Keratinocyte (primary cell): Measurements from ENCODE around the gene DUSP8.

ENCODE experiments used
- CTCF ChIP-seq, 3 experiments: IDR thresholded peaks in 1 of 3; conservative IDR thresholded peaks in 1 of 3; optimal IDR thresholded peaks in 1 of 3; 2 replicates in 2 of 3; 3 replicates in 1 of 3; pipeline versions ENCODE3 to v1.5.1; 2011; ENCODE audit warnings: low read length in 3 of 3, mild to moderate bottlenecking in 3 of 3, moderate library complexity in 2 of 3, control low read depth in 1 of 3, inconsistent platforms in 1 of 3; ENCODE audit not compliant: insufficient read depth in 2 of 3; ENCODE audit errors: extremely low read depth in 1 of 3
- EZH2 ChIP-seq: IDR thresholded peaks from one replicate; pipeline ENCODE4 v1.6.1; 2012; ENCODE audit warnings: inconsistent platforms, mild to moderate bottlenecking, low read length, moderate library complexity

DNA sequence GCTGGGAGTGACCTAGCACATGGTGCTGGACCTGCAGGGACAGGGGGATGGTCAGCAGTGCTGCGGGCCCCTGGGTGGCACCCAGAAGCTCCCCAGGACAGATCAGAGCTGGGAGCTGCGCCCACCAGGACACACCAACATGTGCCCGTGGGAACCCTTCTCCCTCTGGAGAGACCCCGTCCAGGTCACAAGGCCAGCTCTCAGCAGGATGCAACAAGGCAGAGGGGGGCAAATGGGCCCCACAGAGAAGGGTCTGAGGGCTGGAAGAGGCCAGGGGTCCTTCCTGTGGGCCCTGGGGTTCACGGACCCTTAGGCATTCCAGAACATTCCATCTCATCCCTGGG lies 6.2 kb downstream of the DUSP8 start:
- TF ChIP-seq CTCF (optimal IDR thresholded peaks at IDR 0.05 in 1 of 3, IDR thresholded peaks at IDR 0.05 in 1 of 3, conservative IDR thresholded peaks at IDR 0.05 in 1 of 3; ENCODE audit: extremely low read depth in 1 of 3, insufficient read depth in 2 of 3, low read length in 3 of 3) (no peak), EZH2 (no peak)
